ENCODE measurements around the gene SPTBN5. TPM values are rescaled to one million over a fixed set of nuclear protein-coding genes. Genes with fewer than 3 reads are reported as not detected.
A peak's percentile ranks its signal among the peaks of the same experiment; 100 is the strongest.

The SPTBN5 gene
- total RNA-seq, 2 donors from 2014 or later = 1.9 to 2.2 TPM

- H3K9me3 ChIP-seq (ENCODE audit: control insufficient read depth, low read length, poor library complexity, severe bottlenecking) = no peaks in the 10 kb centered on the region
- peaks cover 15% of the 10 kb centered on the region for H3K4me1 Mint-ChIP-seq
- H3K36me3 Mint-ChIP-seq (ENCODE audit: low read depth) = no peaks in the 10 kb centered on the region
- H3K27me3 Mint-ChIP-seq = no peaks in the 10 kb centered on the region
- no peak overlapping the region for H3K4me3 Mint-ChIP-seq
- ATAC-seq (no peak), DNase-seq (no peak)
- H3K27ac Mint-ChIP-seq = no peak overlapping the region
Observed at GRCh38 chr15:41806291-41807181, 87.3 kb downstream of the SPTBN5 start.

GRCh38 chr15:41805711-41806110, 88.1 kb downstream of the SPTBN5 start:
- ATAC-seq = no peak
- H3K27ac Mint-ChIP-seq = no peak overlapping the region

GRCh38 chr15:41804916-41805666, 88.8 kb downstream of the SPTBN5 start:
- no peaks in the 10 kb centered on the region for H3K9me3 ChIP-seq (ENCODE audit: control insufficient read depth, low read length, poor library complexity, severe bottlenecking)
- Mint-ChIP-seq H3K27ac (peak overlapping the region; percentile 27), H3K4me1 (peaks cover 8% of the 10 kb centered on the region), H3K27me3 (no peaks in the 10 kb centered on the region), H3K36me3 (ENCODE audit: low read depth) (peaks cover 3% of the 10 kb centered on the region), H3K4me3 (no peak overlapping the region)
- DNase-seq (no peak), ATAC-seq (no peak)

More at GRCh38 chr15:41805711-41806110, 88.1 kb downstream of the SPTBN5 start:
- H3K36me3 Mint-ChIP-seq (ENCODE audit: low read depth) = no peaks in the 10 kb centered on the region
- H3K9me3 ChIP-seq (ENCODE audit: control insufficient read depth, low read length, poor library complexity, severe bottlenecking) = no peaks in the 10 kb centered on the region
- no peak for DNase-seq
- peaks cover 9% of the 10 kb centered on the region for H3K4me1 Mint-ChIP-seq
- no peaks in the 10 kb centered on the region for H3K27me3 Mint-ChIP-seq
- H3K4me3 Mint-ChIP-seq = no peak overlapping the region

GRCh38 chr15:41804361-41804760, 89.5 kb downstream of the SPTBN5 start:
- DNase-seq (no peak), ATAC-seq (no peak)
- Mint-ChIP-seq H3K4me1 (peaks cover 7% of the 10 kb centered on the region), H3K27ac (peak overlapping the region; percentile 27), H3K4me3 (no peak overlapping the region), H3K36me3 (ENCODE audit: low read depth) (peaks cover 3% of the 10 kb centered on the region), H3K27me3 (no peaks in the 10 kb centered on the region)
- H3K9me3 ChIP-seq (ENCODE audit: control insufficient read depth, low read length, poor library complexity, severe bottlenecking) = no peaks in the 10 kb centered on the region

GRCh38 chr15:41801850-41802455, 91.9 kb downstream of the SPTBN5 start:
- Mint-ChIP-seq H3K4me3 (no peak overlapping the region), H3K27me3 (no peaks in the 10 kb centered on the region), H3K27ac (no peak overlapping the region), H3K36me3 (ENCODE audit: low read depth) (peaks cover 3% of the 10 kb centered on the region), H3K4me1 (peaks cover 9% of the 10 kb centered on the region)
- DNase-seq (no peak), ATAC-seq (no peak)
- H3K9me3 ChIP-seq (ENCODE audit: control insufficient read depth, low read length, poor library complexity, severe bottlenecking) = no peaks in the 10 kb centered on the region

GRCh38 chr15:41801185-41801584, 92.7 kb downstream of the SPTBN5 start:
- no peaks in the 10 kb centered on the region for H3K9me3 ChIP-seq (ENCODE audit: control insufficient read depth, low read length, poor library complexity, severe bottlenecking)
- peaks cover 11% of the 10 kb centered on the region for H3K4me1 Mint-ChIP-seq
- no peaks in the 10 kb centered on the region for H3K27me3 Mint-ChIP-seq
- H3K4me3 Mint-ChIP-seq = no peak overlapping the region
- DNase-seq = no peak
- ATAC-seq = no peak
- peak overlapping the region; percentile 11 for H3K27ac Mint-ChIP-seq
- H3K36me3 Mint-ChIP-seq (ENCODE audit: low read depth) = peaks cover 3% of the 10 kb centered on the region

- ATAC-seq = no peak
- no peaks in the 10 kb centered on the region for H3K9me3 ChIP-seq (ENCODE audit: control insufficient read depth, low read length, poor library complexity, severe bottlenecking)
- Mint-ChIP-seq H3K27ac (no peak overlapping the region), H3K4me3 (no peak overlapping the region), H3K36me3 (ENCODE audit: low read depth) (peaks cover 6% of the 10 kb centered on the region), H3K4me1 (peaks cover 16% of the 10 kb centered on the region), H3K27me3 (no peaks in the 10 kb centered on the region)
- no peak for DNase-seq
Observed at GRCh38 chr15:41799488-41799805, 94.4 kb downstream of the SPTBN5 start.

- ATAC-seq (no peak), DNase-seq (no peak)
- Mint-ChIP-seq H3K27ac (peak overlapping the region; percentile 39), H3K4me1 (peaks cover 16% of the 10 kb centered on the region), H3K27me3 (no peaks in the 10 kb centered on the region), H3K36me3 (ENCODE audit: low read depth) (peaks cover 6% of the 10 kb centered on the region), H3K4me3 (no peak overlapping the region)
- H3K9me3 ChIP-seq (ENCODE audit: control insufficient read depth, low read length, poor library complexity, severe bottlenecking) = no peaks in the 10 kb centered on the region
Observed at GRCh38 chr15:41798607-41799487, 95.0 kb downstream of the SPTBN5 start.

Other genes with a start within 250 kb of the SPTBN5 start
- gene MGA, start 233.6 kb downstream of the SPTBN5 start, total RNA-seq = 10 to 100 TPM; 42.6 to 46.6 TPM
- gene MAPKBP1, start 119.6 kb downstream of the SPTBN5 start, total RNA-seq = 10 to 100 TPM; 30.2 to 34.6 TPM
- gene JMJD7, start 66.0 kb downstream of the SPTBN5 start, total RNA-seq = 10 to 100 TPM; 26.7 to 35.6 TPM
- 10 to 100 TPM; 23.1 to 34.8 TPM for gene PLA2G4B, start 55.2 kb downstream of the SPTBN5 start, total RNA-seq
- gene EHD4, start 78.5 kb upstream of the SPTBN5 start, total RNA-seq = 10 to 100 TPM; 57.6 to 79.9 TPM
- gene PLA2G4E, start 127.0 kb upstream of the SPTBN5 start, total RNA-seq = not detected
- gene PLA2G4D, start 200.5 kb upstream of the SPTBN5 start, total RNA-seq = not detected